ENCODE data around the gene GPD2. TPM values are rescaled to one million over a fixed set of nuclear protein-coding genes. Genes with fewer than 3 reads are reported as not detected.

The GPD2 gene
- total and polyA plus RNA-seq, 2 donors from 2014 or later: 6.2 to 32.3 TPM

DNA sequence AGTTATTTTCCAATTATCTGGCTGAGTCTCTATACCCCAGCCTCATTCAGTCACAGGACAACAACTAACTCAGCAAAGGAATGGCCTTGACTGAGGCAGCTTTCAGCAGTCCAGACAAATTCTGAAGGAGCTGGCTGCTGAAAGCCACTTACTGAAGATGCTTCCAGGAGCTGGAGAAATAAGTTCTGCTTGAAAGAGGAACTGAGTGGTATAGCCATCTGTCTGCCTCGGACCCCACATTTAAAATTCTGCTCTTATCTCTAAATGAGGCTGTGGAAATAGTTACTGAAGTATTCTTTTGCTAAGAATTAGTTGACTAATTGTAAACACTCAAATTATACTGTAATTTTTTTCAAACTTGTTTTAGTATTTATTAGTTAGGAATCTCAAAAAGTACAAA lies 9.1 kb upstream of the GPD2 start:
- Histone ChIP-seq H3K27me3 (ENCODE audit: control insufficient read depth, insufficient read depth, low read length) (no peaks in the 10 kb centered on the region), H3K27ac (ENCODE audit: low read depth in 2 of 2, low read length in 2 of 2) (no peak overlapping the region), H3K36me3 (ENCODE audit: control insufficient read depth in 2 of 3, insufficient read depth in 3 of 3, low read length in 3 of 3) (no peaks in the 10 kb centered on the region), H3K9me3 (ENCODE audit: control insufficient read depth in 2 of 3, insufficient read depth in 1 of 3, low read length in 3 of 3) (no peaks in the 10 kb centered on the region), H3K4me1 (ENCODE audit: control insufficient read depth in 2 of 3, insufficient read depth in 2 of 3, low read depth in 1 of 3, low read length in 3 of 3) (no peaks in the 10 kb centered on the region), H3K4me3 (ENCODE audit: low read length in 3 of 3) (no peak overlapping the region), H3K9ac (ENCODE audit: low read length in 3 of 3) (no peak overlapping the region)
- DNase-seq (no peak), FAIRE-seq (no peak)
- TF ChIP-seq, protein P1, sequence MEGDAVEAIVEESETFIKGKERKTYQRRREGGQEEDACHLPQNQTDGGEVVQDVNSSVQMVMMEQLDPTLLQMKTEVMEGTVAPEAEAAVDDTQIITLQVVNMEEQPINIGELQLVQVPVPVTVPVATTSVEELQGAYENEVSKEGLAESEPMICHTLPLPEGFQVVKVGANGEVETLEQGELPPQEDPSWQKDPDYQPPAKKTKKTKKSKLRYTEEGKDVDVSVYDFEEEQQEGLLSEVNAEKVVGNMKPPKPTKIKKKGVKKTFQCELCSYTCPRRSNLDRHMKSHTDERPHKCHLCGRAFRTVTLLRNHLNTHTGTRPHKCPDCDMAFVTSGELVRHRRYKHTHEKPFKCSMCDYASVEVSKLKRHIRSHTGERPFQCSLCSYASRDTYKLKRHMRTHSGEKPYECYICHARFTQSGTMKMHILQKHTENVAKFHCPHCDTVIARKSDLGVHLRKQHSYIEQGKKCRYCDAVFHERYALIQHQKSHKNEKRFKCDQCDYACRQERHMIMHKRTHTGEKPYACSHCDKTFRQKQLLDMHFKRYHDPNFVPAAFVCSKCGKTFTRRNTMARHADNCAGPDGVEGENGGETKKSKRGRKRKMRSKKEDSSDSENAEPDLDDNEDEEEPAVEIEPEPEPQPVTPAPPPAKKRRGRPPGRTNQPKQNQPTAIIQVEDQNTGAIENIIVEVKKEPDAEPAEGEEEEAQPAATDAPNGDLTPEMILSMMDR (IDR thresholded peaks at IDR 0.05; ENCODE audit: borderline replicate concordance, extremely low read depth, insufficient read depth): no peak
- intact Hi-C loops (cut with DNase I): no loop called here

DNA sequence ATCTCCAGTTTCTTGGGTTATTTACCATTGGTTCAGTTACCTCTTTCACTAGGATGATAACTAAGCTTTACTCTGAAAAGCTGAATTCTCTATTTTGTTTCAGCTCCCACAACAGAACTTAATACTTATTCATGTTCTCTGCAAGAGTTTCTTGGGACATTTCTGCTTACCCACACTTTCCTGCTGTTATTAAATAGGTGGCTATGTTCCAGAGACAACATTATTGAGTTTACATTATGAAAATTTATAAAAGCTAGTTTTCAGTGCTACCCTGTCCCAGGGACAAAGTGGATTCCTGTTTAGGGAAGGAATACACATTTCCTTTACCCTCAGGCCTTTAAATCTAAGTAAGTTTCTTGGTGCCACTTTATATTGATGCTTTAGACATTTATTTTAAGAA lies 7.0 kb upstream of the GPD2 start:
- TF ChIP-seq, protein P1 (IDR thresholded peaks at IDR 0.05; ENCODE audit: borderline replicate concordance, extremely low read depth, insufficient read depth): no peak
- no peak overlapping the region for H3K27ac ChIP-seq (ENCODE audit: low read depth in 2 of 2, low read length in 2 of 2)
- no peaks in the 10 kb centered on the region for H3K27me3 ChIP-seq (ENCODE audit: control insufficient read depth, insufficient read depth, low read length)
- no peak overlapping the region for H3K9ac ChIP-seq (ENCODE audit: low read length in 3 of 3)
- no peak overlapping the region for H3K4me3 ChIP-seq (ENCODE audit: low read length in 3 of 3)
- no peaks in the 10 kb centered on the region for H3K36me3 ChIP-seq (ENCODE audit: control insufficient read depth in 2 of 3, insufficient read depth in 3 of 3, low read length in 3 of 3)
- intact Hi-C loops (cut with DNase I): no loop called here
- H3K9me3 ChIP-seq (ENCODE audit: control insufficient read depth in 2 of 3, insufficient read depth in 1 of 3, low read length in 3 of 3): no peaks in the 10 kb centered on the region
- H3K4me1 ChIP-seq (ENCODE audit: control insufficient read depth in 2 of 3, insufficient read depth in 2 of 3, low read depth in 1 of 3, low read length in 3 of 3): no peaks in the 10 kb centered on the region
- DNase-seq (no peak), FAIRE-seq (no peak)

DNA sequence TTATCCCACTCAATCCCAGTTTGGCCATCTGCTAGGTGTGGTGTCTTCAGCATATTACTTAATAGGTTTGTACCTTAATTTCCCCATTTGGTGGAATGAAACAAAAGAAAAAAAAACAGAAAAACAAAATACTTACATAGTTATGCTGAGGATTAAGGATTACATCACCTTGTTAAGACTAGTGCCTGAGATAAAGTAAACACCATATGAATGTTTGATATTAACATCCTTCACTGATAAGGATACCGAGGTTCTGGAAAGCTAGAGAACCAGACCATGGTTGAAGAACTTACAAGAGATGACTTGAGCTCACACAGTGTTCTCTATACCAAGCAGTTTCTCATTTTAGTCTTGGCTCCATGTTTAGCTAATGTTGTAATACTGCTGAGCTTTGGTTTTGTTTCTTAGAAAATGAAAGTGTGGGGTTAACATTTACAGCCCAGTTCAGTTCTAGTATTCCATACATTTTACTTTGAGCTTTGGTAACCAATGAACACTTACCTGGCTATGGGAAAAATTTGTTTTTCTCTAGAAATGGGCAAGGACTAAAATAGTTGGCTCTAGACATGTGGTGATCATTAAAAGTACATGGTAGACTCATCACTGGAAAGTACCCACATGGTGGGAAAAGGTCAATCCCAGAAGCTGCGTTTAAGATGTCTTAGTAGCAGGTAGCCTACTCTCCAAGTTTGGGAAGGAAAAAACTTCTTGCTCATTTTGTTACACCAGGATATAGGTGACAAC lies 5.8 kb upstream of the GPD2 start:
- intact Hi-C loops (cut with DNase I): no loop called here
- DNase-seq: no peak
- H3K27me3 ChIP-seq (ENCODE audit: control insufficient read depth, insufficient read depth, low read length): no peaks in the 10 kb centered on the region
- H3K4me3 ChIP-seq (ENCODE audit: low read length in 3 of 3): no peak overlapping the region
- FAIRE-seq: no peak
- peaks cover 0 to 3% (median 0%) of the 10 kb centered on the region in 3 donors for H3K4me1 ChIP-seq (ENCODE audit: control insufficient read depth in 2 of 3, insufficient read depth in 2 of 3, low read depth in 1 of 3, low read length in 3 of 3)
- no peak overlapping the region for H3K9ac ChIP-seq (ENCODE audit: low read length in 3 of 3)
- no peaks in the 10 kb centered on the region for H3K9me3 ChIP-seq (ENCODE audit: control insufficient read depth in 2 of 3, insufficient read depth in 1 of 3, low read length in 3 of 3)
- no peaks in the 10 kb centered on the region for H3K36me3 ChIP-seq (ENCODE audit: control insufficient read depth in 2 of 3, insufficient read depth in 3 of 3, low read length in 3 of 3)
- no peak overlapping the region for H3K27ac ChIP-seq (ENCODE audit: low read depth in 2 of 2, low read length in 2 of 2)
- TF ChIP-seq, protein P1 (IDR thresholded peaks at IDR 0.05; ENCODE audit: borderline replicate concordance, extremely low read depth, insufficient read depth): no peak

All from kidney (tissue), 14 donors.